Activated naive CD8-positive, alpha-beta T cell (primary cell): ENCODE results near the gene SETD2.
"Not testable (repeated sequence)": the region's sequence is repeated elsewhere in the genome, so short reads cannot be mapped to it uniquely, and the experiment has no call there.

Experiments used
- H3K27ac Mint-ChIP-seq: one replicate; pipeline ENCODE4 v1.8.0; 2021; ENCODE audit warnings: mixed read lengths
- H3K27me3 Mint-ChIP-seq: one replicate; pipeline ENCODE4 v1.8.0; 2021; ENCODE audit warnings: mixed read lengths
- H3K36me3 Mint-ChIP-seq: one replicate; pipeline ENCODE4 v1.8.0; 2021; ENCODE audit warnings: mixed read lengths
- H3K4me1 Mint-ChIP-seq: one replicate; pipeline ENCODE4 v1.8.0; 2021; ENCODE audit warnings: low read depth, mixed read lengths
- H3K4me3 Mint-ChIP-seq: one replicate; pipeline ENCODE4 v1.8.0; 2021; ENCODE audit warnings: mild to moderate bottlenecking, mixed read lengths
- H3K9me3 Mint-ChIP-seq: one replicate; pipeline ENCODE4 v1.8.0; 2021; ENCODE audit warnings: low read depth, mixed read lengths

Gene SETD2

GRCh38 chr3:47164007-47164881 lies at the start of gene SETD2:
SETD2 (minus strand) TSS chr3:47164113; CDS start chr3:47163924, 189 bp downstream.
- H3K9me3 Mint-ChIP-seq, result no peaks in the 10 kb centered on the region
- no peaks in the 10 kb centered on the region for H3K27me3 Mint-ChIP-seq
- H3K36me3 Mint-ChIP-seq, result peaks cover 2% of the 10 kb centered on the region
- H3K27ac Mint-ChIP-seq, result peak within 1 kb of the TSS; percentile 99
- H3K4me1 Mint-ChIP-seq, result peaks cover 52% of the 10 kb centered on the region
- peak within 1 kb of the TSS; percentile 97 for H3K4me3 Mint-ChIP-seq

- Mint-ChIP-seq H3K36me3 (no peaks in the 10 kb centered on the region), H3K27me3 (no peaks in the 10 kb centered on the region), H3K4me1 (no peaks in the 10 kb centered on the region), H3K4me3 (no peak overlapping the region), H3K9me3 (no peaks in the 10 kb centered on the region), H3K27ac (no peak overlapping the region)
Measured at GRCh38 chr3:47210863-47211405, 47.0 kb upstream of the SETD2 start.

- H3K27me3 Mint-ChIP-seq, H3K36me3 Mint-ChIP-seq, H3K9me3 Mint-ChIP-seq, H3K4me3 Mint-ChIP-seq, H3K27ac Mint-ChIP-seq, H3K4me1 Mint-ChIP-seq: not testable (repeated sequence)
Measured at GRCh38 chr3:47206022-47206421, 42.1 kb upstream of the SETD2 start.

- Mint-ChIP-seq H3K27ac (no peak overlapping the region), H3K36me3 (no peaks in the 10 kb centered on the region), H3K27me3 (no peaks in the 10 kb centered on the region), H3K4me3 (no peak overlapping the region), H3K9me3 (no peaks in the 10 kb centered on the region), H3K4me1 (no peaks in the 10 kb centered on the region)
Measured at GRCh38 chr3:47204875-47205274, 41.0 kb upstream of the SETD2 start.

- H3K27ac Mint-ChIP-seq, result no peak overlapping the region
Measured at GRCh38 chr3:47202542-47202941, 38.6 kb upstream of the SETD2 start.

GRCh38 chr3:47197287-47197686 lies 33.4 kb upstream of the SETD2 start:
- Mint-ChIP-seq H3K4me1 (no peaks in the 10 kb centered on the region), H3K27ac (no peak overlapping the region), H3K4me3 (no peak overlapping the region), H3K27me3 (no peaks in the 10 kb centered on the region), H3K36me3 (peaks cover 12% of the 10 kb centered on the region), H3K9me3 (no peaks in the 10 kb centered on the region)

More at GRCh38 chr3:47202542-47202941, 38.6 kb upstream of the SETD2 start:
- Mint-ChIP-seq H3K9me3 (no peaks in the 10 kb centered on the region), H3K4me1 (no peaks in the 10 kb centered on the region), H3K27me3 (no peaks in the 10 kb centered on the region), H3K4me3 (no peak overlapping the region), H3K36me3 (no peaks in the 10 kb centered on the region)

GRCh38 chr3:47194994-47195393 lies 31.1 kb upstream of the SETD2 start:
- Mint-ChIP-seq H3K27me3 (no peaks in the 10 kb centered on the region), H3K36me3 (peaks cover 12% of the 10 kb centered on the region), H3K27ac (no peak overlapping the region), H3K4me3 (no peak overlapping the region), H3K4me1 (no peaks in the 10 kb centered on the region), H3K9me3 (no peaks in the 10 kb centered on the region)

GRCh38 chr3:47193871-47194859 lies 30.3 kb upstream of the SETD2 start:
- H3K27ac Mint-ChIP-seq, result no peak overlapping the region
- H3K27me3 Mint-ChIP-seq, result no peaks in the 10 kb centered on the region
- no peaks in the 10 kb centered on the region for H3K4me1 Mint-ChIP-seq

GRCh38 chr3:47186285-47186684 lies 22.4 kb upstream of the SETD2 start:
- no peaks in the 10 kb centered on the region for H3K9me3 Mint-ChIP-seq
- H3K4me3 Mint-ChIP-seq, result no peak overlapping the region
- no peak overlapping the region for H3K27ac Mint-ChIP-seq
- no peaks in the 10 kb centered on the region for H3K27me3 Mint-ChIP-seq
- H3K36me3 Mint-ChIP-seq, result no peaks in the 10 kb centered on the region
- H3K4me1 Mint-ChIP-seq, result no peaks in the 10 kb centered on the region

More at GRCh38 chr3:47193871-47194859, 30.3 kb upstream of the SETD2 start:
- H3K36me3 Mint-ChIP-seq, result peaks cover 12% of the 10 kb centered on the region
- no peaks in the 10 kb centered on the region for H3K9me3 Mint-ChIP-seq
- no peak overlapping the region for H3K4me3 Mint-ChIP-seq

GRCh38 chr3:47181685-47182084 lies 17.8 kb upstream of the SETD2 start:
- not testable (repeated sequence) for H3K36me3 Mint-ChIP-seq, H3K4me3 Mint-ChIP-seq, H3K27me3 Mint-ChIP-seq, H3K27ac Mint-ChIP-seq, H3K4me1 Mint-ChIP-seq, H3K9me3 Mint-ChIP-seq

GRCh38 chr3:47180011-47180410 lies 16.1 kb upstream of the SETD2 start:
- H3K4me1 Mint-ChIP-seq, H3K9me3 Mint-ChIP-seq, H3K36me3 Mint-ChIP-seq, H3K27ac Mint-ChIP-seq, H3K4me3 Mint-ChIP-seq, H3K27me3 Mint-ChIP-seq: not testable (repeated sequence)

GRCh38 chr3:47176582-47176981 lies 12.7 kb upstream of the SETD2 start:
- Mint-ChIP-seq H3K36me3 (peaks cover 6% of the 10 kb centered on the region), H3K4me3 (no peak overlapping the region), H3K9me3 (no peaks in the 10 kb centered on the region), H3K27me3 (no peaks in the 10 kb centered on the region), H3K27ac (no peak overlapping the region), H3K4me1 (no peaks in the 10 kb centered on the region)

- H3K9me3 Mint-ChIP-seq, result no peaks in the 10 kb centered on the region
- peaks cover 57% of the 10 kb centered on the region for H3K4me1 Mint-ChIP-seq
- H3K27me3 Mint-ChIP-seq, result no peaks in the 10 kb centered on the region
- peak overlapping the region; percentile 99 for H3K27ac Mint-ChIP-seq
- peak overlapping the region; percentile 97 for H3K4me3 Mint-ChIP-seq
- H3K36me3 Mint-ChIP-seq, result peaks cover 2% of the 10 kb centered on the region
Measured at GRCh38 chr3:47163169-47164006, 525 bp downstream of the SETD2 start.

GRCh38 chr3:47162697-47163168 lies 1.2 kb downstream of the SETD2 start:
- Mint-ChIP-seq H3K27ac (peak overlapping the region; percentile 99), H3K4me3 (peak overlapping the region; percentile 97), H3K9me3 (no peaks in the 10 kb centered on the region), H3K27me3 (no peaks in the 10 kb centered on the region), H3K36me3 (peaks cover 2% of the 10 kb centered on the region), H3K4me1 (peaks cover 62% of the 10 kb centered on the region)
